ENCODE measurements around the gene LCN12. TPM values are rescaled to one million over a fixed set of nuclear protein-coding genes. Genes with fewer than 3 reads are reported as not detected.

LCN12 gene
- total and polyA plus RNA-seq, 2 donors (not counting 1 experiment from before 2014, with no cell fraction given): 0.17 TPM; not detected in 1

GRCh38 chr9:136960938-136961275 is 8.8 kb downstream of the LCN12 start:
- Histone ChIP-seq H3K79me2 (ENCODE audit: control insufficient read depth, insufficient read depth, low read length) (no peaks in the 10 kb centered on the region), H3K4me1 (ENCODE audit: control insufficient read depth, extremely low read depth, insufficient read depth, low read length) (no peaks in the 10 kb centered on the region), H3K4me3 (replicated peaks in 1 of 4; ENCODE audit: control extremely low read depth in 1 of 4, insufficient read depth in 1 of 4, low read depth in 3 of 4, low read length in 4 of 4) (no peak overlapping the region), H4K20me1 (ENCODE audit: control insufficient read depth, extremely low read depth, insufficient read depth, low read length) (no peaks in the 10 kb centered on the region), H3K36me3 (ENCODE audit: control insufficient read depth, insufficient read depth, low read length) (no peaks in the 10 kb centered on the region), H2AFZ (ENCODE audit: low read length) (no peak overlapping the region), H3K27ac (ENCODE audit: insufficient read depth, low read length) (no peak overlapping the region), H3K27me3 (ENCODE audit: control insufficient read depth, insufficient read depth, low read length) (peaks cover 2% of the 10 kb centered on the region), H3K4me2 (ENCODE audit: extremely low read depth, insufficient read depth, low read length) (no peak overlapping the region), H3K9ac (ENCODE audit: insufficient read depth, low read length) (no peak overlapping the region), H3K9me3 (ENCODE audit: control insufficient read depth, insufficient read depth, low read depth, low read length) (no peaks in the 10 kb centered on the region)
- DNase-seq (ENCODE audit: low read depth in 2 of 2): no peak
- TF ChIP-seq CTCF (conservative IDR thresholded peaks at IDR 0.05 in 1 of 2, IDR thresholded peaks at IDR 0.05 in 1 of 2; ENCODE audit: low read depth in 1 of 2, low read length in 2 of 2) (no peak), EZH2 (IDR thresholded peaks at IDR 0.05; ENCODE audit: low read length, missing control alignments) (no peak)

- TF ChIP-seq CTCF (conservative IDR thresholded peaks at IDR 0.05 in 1 of 2, IDR thresholded peaks at IDR 0.05 in 1 of 2; ENCODE audit: low read depth in 1 of 2, low read length in 2 of 2): no peak
- TF ChIP-seq EZH2 (IDR thresholded peaks at IDR 0.05; ENCODE audit: low read length, missing control alignments): no peak
Measured at GRCh38 chr9:136961279-136962065, 9.4 kb downstream of the LCN12 start.

GRCh38 chr9:136962163-136962562 is 10.1 kb downstream of the LCN12 start:
- Histone ChIP-seq H3K9ac (ENCODE audit: insufficient read depth, low read length) (no peak overlapping the region), H3K4me1 (ENCODE audit: control insufficient read depth, extremely low read depth, insufficient read depth, low read length) (no peaks in the 10 kb centered on the region), H3K4me3 (replicated peaks in 1 of 4; ENCODE audit: control extremely low read depth in 1 of 4, insufficient read depth in 1 of 4, low read depth in 3 of 4, low read length in 4 of 4) (no peak overlapping the region), H4K20me1 (ENCODE audit: control insufficient read depth, extremely low read depth, insufficient read depth, low read length) (no peaks in the 10 kb centered on the region), H2AFZ (ENCODE audit: low read length) (no peak overlapping the region), H3K79me2 (ENCODE audit: control insufficient read depth, insufficient read depth, low read length) (no peaks in the 10 kb centered on the region), H3K27ac (ENCODE audit: insufficient read depth, low read length) (no peak overlapping the region), H3K36me3 (ENCODE audit: control insufficient read depth, insufficient read depth, low read length) (no peaks in the 10 kb centered on the region), H3K9me3 (ENCODE audit: control insufficient read depth, insufficient read depth, low read depth, low read length) (no peaks in the 10 kb centered on the region), H3K4me2 (ENCODE audit: extremely low read depth, insufficient read depth, low read length) (no peak overlapping the region), H3K27me3 (ENCODE audit: control insufficient read depth, insufficient read depth, low read length) (peaks cover 4% of the 10 kb centered on the region)
- no peak for TF ChIP-seq CTCF (conservative IDR thresholded peaks at IDR 0.05 in 1 of 2, IDR thresholded peaks at IDR 0.05 in 1 of 2; ENCODE audit: low read depth in 1 of 2, low read length in 2 of 2)
- TF ChIP-seq EZH2 (IDR thresholded peaks at IDR 0.05; ENCODE audit: low read length, missing control alignments): no peak
- DNase-seq (ENCODE audit: low read depth in 2 of 2): no peak

More at GRCh38 chr9:136961279-136962065, 9.4 kb downstream of the LCN12 start:
- DNase-seq (ENCODE audit: low read depth in 2 of 2): no peak
- peaks cover 4% of the 10 kb centered on the region for H3K27me3 ChIP-seq (ENCODE audit: control insufficient read depth, insufficient read depth, low read length)
- no peak overlapping the region for H3K4me3 ChIP-seq (replicated peaks in 1 of 4; ENCODE audit: control extremely low read depth in 1 of 4, insufficient read depth in 1 of 4, low read depth in 3 of 4, low read length in 4 of 4)
- H3K4me1 ChIP-seq (ENCODE audit: control insufficient read depth, extremely low read depth, insufficient read depth, low read length): no peaks in the 10 kb centered on the region
- H3K36me3 ChIP-seq (ENCODE audit: control insufficient read depth, insufficient read depth, low read length): no peaks in the 10 kb centered on the region
- no peaks in the 10 kb centered on the region for H3K9me3 ChIP-seq (ENCODE audit: control insufficient read depth, insufficient read depth, low read depth, low read length)
- H3K27ac ChIP-seq (ENCODE audit: insufficient read depth, low read length): no peak overlapping the region
- no peak overlapping the region for H2AFZ ChIP-seq (ENCODE audit: low read length)
- no peak overlapping the region for H3K9ac ChIP-seq (ENCODE audit: insufficient read depth, low read length)
- no peaks in the 10 kb centered on the region for H3K79me2 ChIP-seq (ENCODE audit: control insufficient read depth, insufficient read depth, low read length)
- H4K20me1 ChIP-seq (ENCODE audit: control insufficient read depth, extremely low read depth, insufficient read depth, low read length): no peaks in the 10 kb centered on the region
- H3K4me2 ChIP-seq (ENCODE audit: extremely low read depth, insufficient read depth, low read length): no peak overlapping the region
